WTC11 (cell line): Measurements from ENCODE around the gene PPHLN1. TPM values are rescaled to one million over a fixed set of nuclear protein-coding genes. Genes with fewer than 3 reads are reported as not detected.

Experiments
- ATAC-seq: fragments of 200-7000 bp; cut with Tn5 transposase; 2 replicates; pipeline ENCODE4 v1.10.0; 2021; ENCODE audit warnings: mild to moderate bottlenecking, moderate library complexity
- CTCF ChIA-PET: fragments of 300-600 bp; sonication (Branson Sonifier 250); formaldehyde crosslinking; loops from one replicate; lab custom pipeline; 2021; ENCODE audit warnings: antibody characterized with exemption; lab: Charles Lee
- POLR2A ChIA-PET: fragments of 350-600 bp; sonication (Branson Sonifier 250); formaldehyde crosslinking; loops from one replicate; lab custom pipeline; 2021; ENCODE audit warnings: antibody characterized with exemption; lab: Charles Lee
- DNase-seq: peaks from one replicate; pipeline ENCODE4 v3.0.0; 2021; ENCODE audit warnings: low spot score
- H3K27ac Mint-ChIP-seq: 2 replicates; pipeline ENCODE4 v1.8.0; 2021; ENCODE audit warnings: mixed read lengths
- H3K27me3 Mint-ChIP-seq: 2 replicates; pipeline ENCODE4 v1.8.0; 2021; ENCODE audit warnings: low read depth, mild to moderate bottlenecking, moderate library complexity, mixed read lengths
- H3K36me3 Mint-ChIP-seq: 2 replicates; pipeline ENCODE4 v1.8.0; 2021; ENCODE audit warnings: mixed read lengths
- H3K4me1 Mint-ChIP-seq: 2 replicates; pipeline ENCODE4 v1.8.0; 2022; ENCODE audit warnings: mixed read lengths
- H3K4me3 Mint-ChIP-seq: 2 replicates; pipeline ENCODE4 v1.8.0; 2021; ENCODE audit warnings: mild to moderate bottlenecking, moderate library complexity, mixed read lengths
- H3K9me3 Mint-ChIP-seq: 2 replicates; pipeline ENCODE4 v1.8.0; 2021; ENCODE audit warnings: mixed read lengths
- EMX1 ChIP-seq: fragments of 250-450 bp; sonication (Bioruptor Pico); IDR thresholded peaks from 2 replicates; pipeline ENCODE4 v1.8.0; 2021; ENCODE audit warnings: mild to moderate bottlenecking
- ETV6 ChIP-seq: sonication (generic); formaldehyde crosslinking; IDR thresholded peaks from 2 replicates; pipeline ENCODE4 v1.8.1; 2022; ENCODE audit warnings: mild to moderate bottlenecking, missing genetic modification reagents
- FOXK1 ChIP-seq: sonication (generic); formaldehyde crosslinking; IDR thresholded peaks from 2 replicates; pipeline ENCODE4 v1.8.0; 2022; ENCODE audit warnings: mild to moderate bottlenecking, moderate library complexity, missing genetic modification reagents
- FOXP1 ChIP-seq: sonication (generic); formaldehyde crosslinking; IDR thresholded peaks from 2 replicates; pipeline ENCODE4 v1.8.0; 2022; ENCODE audit warnings: missing genetic modification reagents, mild to moderate bottlenecking, moderate library complexity, borderline replicate concordance
- PRRX2 ChIP-seq: fragments of 250-450 bp; sonication (Bioruptor Pico); IDR thresholded peaks from 2 replicates; pipeline ENCODE4 v1.8.0; 2021; ENCODE audit warnings: mild to moderate bottlenecking
- SMAD3 ChIP-seq: sonication (generic); formaldehyde crosslinking; IDR thresholded peaks from 2 replicates; pipeline ENCODE4 v1.8.0; 2022; ENCODE audit warnings: missing genetic modification reagents, mild to moderate bottlenecking, borderline replicate concordance
- SOX15 ChIP-seq: fragments of 250-450 bp; sonication (Bioruptor Pico); IDR thresholded peaks from 2 replicates; pipeline ENCODE4 v1.9.0; 2021; ENCODE audit warnings: mild to moderate bottlenecking
- ZNF317 ChIP-seq: sonication (generic); formaldehyde crosslinking; IDR thresholded peaks from 2 replicates; pipeline ENCODE4 v1.8.1; 2023; ENCODE audit warnings: low read depth, mild to moderate bottlenecking, moderate library complexity, missing genetic modification reagents, borderline replicate concordance
- total RNA-seq: library from RNA; stranded (reverse); gene quantifications from 3 replicates; pipeline ENCODE4 v1.2.3, GENCODE V29; 2021
- TF ChIP-seq, protein P1 (sequence below): sonication (generic); formaldehyde crosslinking; IDR thresholded peaks from 2 replicates; pipeline ENCODE4 v1.8.0; 2022; ENCODE audit warnings: mild to moderate bottlenecking, missing genetic modification reagents
- TF ChIP-seq, protein P2 (sequence below): sonication (generic); formaldehyde crosslinking; IDR thresholded peaks from 2 replicates; pipeline ENCODE4 v1.8.1; 2023; ENCODE audit warnings: mild to moderate bottlenecking, moderate library complexity, missing genetic modification reagents
- TF ChIP-seq, protein P3 (sequence below): sonication (generic); formaldehyde crosslinking; conservative IDR thresholded peaks from 2 replicates; pipeline ENCODE4 v1.8.1; 2023; ENCODE audit warnings: mild to moderate bottlenecking, low read depth, missing genetic modification reagents, moderate library complexity
- TF ChIP-seq, protein P4 (sequence below): sonication (generic); formaldehyde crosslinking; IDR thresholded peaks from 2 replicates; pipeline ENCODE4 v1.8.1; 2023; ENCODE audit warnings: mild to moderate bottlenecking, missing genetic modification reagents
- TF ChIP-seq, protein P5 (sequence below): sonication (generic); formaldehyde crosslinking; IDR thresholded peaks from 2 replicates; pipeline ENCODE4 v1.8.0; 2022; ENCODE audit warnings: mild to moderate bottlenecking, missing genetic modification reagents
- TF ChIP-seq, protein P6 (sequence below): sonication (generic); formaldehyde crosslinking; IDR thresholded peaks from 2 replicates; pipeline ENCODE4 v1.8.0; 2023; ENCODE audit warnings: mild to moderate bottlenecking, missing genetic modification reagents

Gene PPHLN1
- total RNA-seq, 1 experiment from 2014 or later = 61.1 TPM

DNA sequence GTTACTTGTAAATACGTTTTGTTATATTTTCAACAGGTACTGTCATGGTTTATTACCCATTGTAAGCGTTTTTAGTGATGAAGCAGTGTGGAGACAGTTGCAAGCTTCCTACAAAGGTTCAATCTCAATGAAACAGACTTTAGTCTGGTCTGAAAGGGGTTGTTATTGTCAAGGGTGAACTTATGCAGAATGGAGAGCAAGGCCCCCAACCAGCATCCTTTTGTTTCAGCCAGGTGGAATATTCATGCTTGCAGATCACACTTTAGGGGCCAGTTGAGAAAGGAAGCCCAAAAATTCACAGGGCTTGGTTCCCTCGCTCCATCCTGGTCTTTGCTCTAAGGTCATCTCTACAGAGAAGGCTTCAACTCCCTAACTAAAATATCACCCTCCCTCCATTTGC, 159.9 kb downstream of the PPHLN1 start:
- H3K27me3 Mint-ChIP-seq = peaks cover 58% of the 10 kb centered on the region
- H3K36me3 Mint-ChIP-seq = no peaks in the 10 kb centered on the region
- peak; percentile 72; the same call in 1 of the 2 replicates for TF ChIP-seq FOXK1 (CRISPR knock-in tag)
- no peak for TF ChIP-seq SOX15 (CRISPR knock-in tag)
- no peak for TF ChIP-seq EMX1 (CRISPR knock-in tag)
- no peak for TF ChIP-seq PRRX2 (CRISPR knock-in tag)
- TF ChIP-seq ETV6 = 0 out of 2 replicates have a peak, but pooled peaks have one; percentile 32
- TF ChIP-seq, protein P1, sequence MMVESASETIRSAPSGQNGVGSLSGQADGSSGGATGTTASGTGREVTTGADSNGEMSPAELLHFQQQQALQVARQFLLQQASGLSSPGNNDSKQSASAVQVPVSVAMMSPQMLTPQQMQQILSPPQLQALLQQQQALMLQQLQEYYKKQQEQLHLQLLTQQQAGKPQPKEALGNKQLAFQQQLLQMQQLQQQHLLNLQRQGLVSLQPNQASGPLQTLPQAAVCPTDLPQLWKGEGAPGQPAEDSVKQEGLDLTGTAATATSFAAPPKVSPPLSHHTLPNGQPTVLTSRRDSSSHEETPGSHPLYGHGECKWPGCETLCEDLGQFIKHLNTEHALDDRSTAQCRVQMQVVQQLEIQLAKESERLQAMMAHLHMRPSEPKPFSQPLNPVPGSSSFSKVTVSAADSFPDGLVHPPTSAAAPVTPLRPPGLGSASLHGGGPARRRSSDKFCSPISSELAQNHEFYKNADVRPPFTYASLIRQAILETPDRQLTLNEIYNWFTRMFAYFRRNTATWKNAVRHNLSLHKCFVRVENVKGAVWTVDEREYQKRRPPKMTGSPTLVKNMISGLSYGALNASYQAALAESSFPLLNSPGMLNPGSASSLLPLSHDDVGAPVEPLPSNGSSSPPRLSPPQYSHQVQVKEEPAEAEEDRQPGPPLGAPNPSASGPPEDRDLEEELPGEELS (CRISPR knock-in tag) = peak; percentile 81; the same call in 1 of the 2 replicates
- ChIA-PET POLR2A (no interaction called here), CTCF (interaction anchor here (1.2 to 5.2 kb wide), 3 partner anchors 28 to 84 kb away, joined by 3 to 75 read pairs (median 39); no protein-coding TSS in a partner anchor)
- H3K4me3 Mint-ChIP-seq = peak overlapping the region; percentile 89
- DNase-seq = peak; percentile 62
- no peaks in the 10 kb centered on the region for H3K9me3 Mint-ChIP-seq
- H3K27ac Mint-ChIP-seq = peak overlapping the region; percentile 95
- H3K4me1 Mint-ChIP-seq = peaks cover 63% of the 10 kb centered on the region
- ATAC-seq = peak; percentile 50

DNA sequence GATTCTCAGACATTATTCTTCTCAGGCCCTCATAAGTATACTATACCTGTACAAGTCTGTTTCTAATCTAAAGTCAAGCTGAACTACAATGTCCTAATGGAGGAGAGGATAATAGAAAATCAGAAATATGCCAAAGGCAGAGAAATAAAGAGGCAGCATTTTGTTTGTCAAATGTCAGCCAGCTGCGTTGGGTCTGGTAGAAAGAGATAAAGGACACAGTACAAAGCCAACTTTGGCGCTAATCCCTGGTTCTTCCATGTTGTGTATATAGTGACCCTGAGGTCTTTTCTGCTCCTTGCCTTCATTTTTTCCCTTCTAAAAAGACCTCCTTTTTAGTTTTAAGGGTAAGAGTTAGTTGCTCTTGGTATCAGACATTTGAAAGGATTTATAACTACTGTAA, 160.4 kb downstream of the PPHLN1 start:
- DNase-seq (no peak), ATAC-seq (no peak)
- ChIA-PET CTCF (interaction anchor here (5.2 kb wide), 1 partner anchor 83 kb away, joined by 75 read pairs; no protein-coding TSS in a partner anchor), POLR2A (no interaction called here)
- peaks cover 57% of the 10 kb centered on the region for H3K4me1 Mint-ChIP-seq
- H3K27me3 Mint-ChIP-seq = peaks cover 53% of the 10 kb centered on the region
- H3K36me3 Mint-ChIP-seq = no peaks in the 10 kb centered on the region
- H3K4me3 Mint-ChIP-seq = peak overlapping the region; percentile 89
- H3K9me3 Mint-ChIP-seq = no peaks in the 10 kb centered on the region
- TF ChIP-seq EMX1 (CRISPR knock-in tag) = no peak
- TF ChIP-seq, protein P2, sequence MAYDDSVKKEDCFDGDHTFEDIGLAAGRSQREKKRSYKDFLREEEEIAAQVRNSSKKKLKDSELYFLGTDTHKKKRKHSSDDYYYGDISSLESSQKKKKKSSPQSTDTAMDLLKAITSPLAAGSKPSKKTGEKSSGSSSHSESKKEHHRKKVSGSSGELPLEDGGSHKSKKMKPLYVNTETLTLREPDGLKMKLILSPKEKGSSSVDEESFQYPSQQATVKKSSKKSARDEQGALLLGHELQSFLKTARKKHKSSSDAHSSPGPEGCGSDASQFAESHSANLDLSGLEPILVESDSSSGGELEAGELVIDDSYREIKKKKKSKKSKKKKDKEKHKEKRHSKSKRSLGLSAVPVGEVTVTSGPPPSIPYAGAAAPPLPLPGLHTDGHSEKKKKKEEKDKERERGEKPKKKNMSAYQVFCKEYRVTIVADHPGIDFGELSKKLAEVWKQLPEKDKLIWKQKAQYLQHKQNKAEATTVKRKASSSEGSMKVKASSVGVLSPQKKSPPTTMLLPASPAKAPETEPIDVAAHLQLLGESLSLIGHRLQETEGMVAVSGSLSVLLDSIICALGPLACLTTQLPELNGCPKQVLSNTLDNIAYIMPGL (CRISPR knock-in tag) = no peak
- TF ChIP-seq, protein P3, sequence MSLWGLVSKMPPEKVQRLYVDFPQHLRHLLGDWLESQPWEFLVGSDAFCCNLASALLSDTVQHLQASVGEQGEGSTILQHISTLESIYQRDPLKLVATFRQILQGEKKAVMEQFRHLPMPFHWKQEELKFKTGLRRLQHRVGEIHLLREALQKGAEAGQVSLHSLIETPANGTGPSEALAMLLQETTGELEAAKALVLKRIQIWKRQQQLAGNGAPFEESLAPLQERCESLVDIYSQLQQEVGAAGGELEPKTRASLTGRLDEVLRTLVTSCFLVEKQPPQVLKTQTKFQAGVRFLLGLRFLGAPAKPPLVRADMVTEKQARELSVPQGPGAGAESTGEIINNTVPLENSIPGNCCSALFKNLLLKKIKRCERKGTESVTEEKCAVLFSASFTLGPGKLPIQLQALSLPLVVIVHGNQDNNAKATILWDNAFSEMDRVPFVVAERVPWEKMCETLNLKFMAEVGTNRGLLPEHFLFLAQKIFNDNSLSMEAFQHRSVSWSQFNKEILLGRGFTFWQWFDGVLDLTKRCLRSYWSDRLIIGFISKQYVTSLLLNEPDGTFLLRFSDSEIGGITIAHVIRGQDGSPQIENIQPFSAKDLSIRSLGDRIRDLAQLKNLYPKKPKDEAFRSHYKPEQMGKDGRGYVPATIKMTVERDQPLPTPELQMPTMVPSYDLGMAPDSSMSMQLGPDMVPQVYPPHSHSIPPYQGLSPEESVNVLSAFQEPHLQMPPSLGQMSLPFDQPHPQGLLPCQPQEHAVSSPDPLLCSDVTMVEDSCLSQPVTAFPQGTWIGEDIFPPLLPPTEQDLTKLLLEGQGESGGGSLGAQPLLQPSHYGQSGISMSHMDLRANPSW (CRISPR knock-in tag) = no peak
- no peak for TF ChIP-seq SMAD3 (CRISPR knock-in tag)
- TF ChIP-seq, all 79 proteins: peak for 0
- peak overlapping the region; percentile 82 for H3K27ac Mint-ChIP-seq

DNA sequence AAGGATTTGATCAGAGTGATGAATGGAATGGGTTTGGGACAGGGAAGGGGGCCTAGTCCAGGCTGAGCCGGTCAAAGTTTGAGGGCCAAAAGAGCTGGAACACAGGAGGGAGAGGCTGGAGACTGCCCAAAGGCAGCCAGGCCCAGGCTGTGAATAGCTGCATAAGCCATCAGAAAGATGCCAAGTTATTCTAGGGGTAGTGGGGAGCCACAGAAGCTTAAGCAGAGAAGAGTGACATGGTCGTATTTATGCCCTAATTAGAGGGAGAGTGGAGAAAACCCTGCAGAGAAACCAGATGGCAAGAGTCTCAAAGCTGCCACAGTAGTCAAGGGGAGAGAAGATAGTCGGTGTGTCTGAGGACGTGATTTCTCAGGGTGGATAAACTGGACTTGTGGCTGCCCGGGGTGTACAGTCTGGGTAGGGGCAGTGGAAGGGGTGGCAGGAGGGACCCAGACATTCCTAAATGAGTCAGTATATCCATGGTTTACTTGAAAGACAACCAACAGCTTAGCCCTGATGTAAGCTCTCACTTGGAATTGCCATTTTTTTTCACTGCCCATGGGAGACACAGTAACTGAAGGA, 164.4 kb downstream of the PPHLN1 start:
- Mint-ChIP-seq H3K9me3 (no peaks in the 10 kb centered on the region), H3K27me3 (peaks cover 41% of the 10 kb centered on the region)
- CTCF ChIA-PET = interaction anchor here (2.3 kb wide), 1 partner anchor 8 kb away, joined by 7 read pairs; no protein-coding TSS in a partner anchor
- TF ChIP-seq ZNF317 (CRISPR knock-in tag) = no peak
- TF ChIP-seq, protein P1 (CRISPR knock-in tag) = no peak
- TF ChIP-seq, protein P4, sequence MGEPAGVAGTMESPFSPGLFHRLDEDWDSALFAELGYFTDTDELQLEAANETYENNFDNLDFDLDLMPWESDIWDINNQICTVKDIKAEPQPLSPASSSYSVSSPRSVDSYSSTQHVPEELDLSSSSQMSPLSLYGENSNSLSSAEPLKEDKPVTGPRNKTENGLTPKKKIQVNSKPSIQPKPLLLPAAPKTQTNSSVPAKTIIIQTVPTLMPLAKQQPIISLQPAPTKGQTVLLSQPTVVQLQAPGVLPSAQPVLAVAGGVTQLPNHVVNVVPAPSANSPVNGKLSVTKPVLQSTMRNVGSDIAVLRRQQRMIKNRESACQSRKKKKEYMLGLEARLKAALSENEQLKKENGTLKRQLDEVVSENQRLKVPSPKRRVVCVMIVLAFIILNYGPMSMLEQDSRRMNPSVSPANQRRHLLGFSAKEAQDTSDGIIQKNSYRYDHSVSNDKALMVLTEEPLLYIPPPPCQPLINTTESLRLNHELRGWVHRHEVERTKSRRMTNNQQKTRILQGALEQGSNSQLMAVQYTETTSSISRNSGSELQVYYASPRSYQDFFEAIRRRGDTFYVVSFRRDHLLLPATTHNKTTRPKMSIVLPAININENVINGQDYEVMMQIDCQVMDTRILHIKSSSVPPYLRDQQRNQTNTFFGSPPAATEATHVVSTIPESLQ = no peak
- TF ChIP-seq FOXP1 = no peak
- TF ChIP-seq, protein P5, sequence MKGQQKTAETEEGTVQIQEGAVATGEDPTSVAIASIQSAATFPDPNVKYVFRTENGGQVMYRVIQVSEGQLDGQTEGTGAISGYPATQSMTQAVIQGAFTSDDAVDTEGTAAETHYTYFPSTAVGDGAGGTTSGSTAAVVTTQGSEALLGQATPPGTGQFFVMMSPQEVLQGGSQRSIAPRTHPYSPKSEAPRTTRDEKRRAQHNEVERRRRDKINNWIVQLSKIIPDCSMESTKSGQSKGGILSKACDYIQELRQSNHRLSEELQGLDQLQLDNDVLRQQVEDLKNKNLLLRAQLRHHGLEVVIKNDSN (CRISPR knock-in tag) = no peak
- TF ChIP-seq, protein P6, sequence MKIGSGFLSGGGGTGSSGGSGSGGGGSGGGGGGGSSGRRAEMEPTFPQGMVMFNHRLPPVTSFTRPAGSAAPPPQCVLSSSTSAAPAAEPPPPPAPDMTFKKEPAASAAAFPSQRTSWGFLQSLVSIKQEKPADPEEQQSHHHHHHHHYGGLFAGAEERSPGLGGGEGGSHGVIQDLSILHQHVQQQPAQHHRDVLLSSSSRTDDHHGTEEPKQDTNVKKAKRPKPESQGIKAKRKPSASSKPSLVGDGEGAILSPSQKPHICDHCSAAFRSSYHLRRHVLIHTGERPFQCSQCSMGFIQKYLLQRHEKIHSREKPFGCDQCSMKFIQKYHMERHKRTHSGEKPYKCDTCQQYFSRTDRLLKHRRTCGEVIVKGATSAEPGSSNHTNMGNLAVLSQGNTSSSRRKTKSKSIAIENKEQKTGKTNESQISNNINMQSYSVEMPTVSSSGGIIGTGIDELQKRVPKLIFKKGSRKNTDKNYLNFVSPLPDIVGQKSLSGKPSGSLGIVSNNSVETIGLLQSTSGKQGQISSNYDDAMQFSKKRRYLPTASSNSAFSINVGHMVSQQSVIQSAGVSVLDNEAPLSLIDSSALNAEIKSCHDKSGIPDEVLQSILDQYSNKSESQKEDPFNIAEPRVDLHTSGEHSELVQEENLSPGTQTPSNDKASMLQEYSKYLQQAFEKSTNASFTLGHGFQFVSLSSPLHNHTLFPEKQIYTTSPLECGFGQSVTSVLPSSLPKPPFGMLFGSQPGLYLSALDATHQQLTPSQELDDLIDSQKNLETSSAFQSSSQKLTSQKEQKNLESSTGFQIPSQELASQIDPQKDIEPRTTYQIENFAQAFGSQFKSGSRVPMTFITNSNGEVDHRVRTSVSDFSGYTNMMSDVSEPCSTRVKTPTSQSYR (CRISPR knock-in tag) = no peak

More for the DNA sequence above, 164.4 kb downstream of the PPHLN1 start:
- no peaks in the 10 kb centered on the region for H3K36me3 Mint-ChIP-seq
- no peak overlapping the region for H3K4me3 Mint-ChIP-seq
- POLR2A ChIA-PET = no interaction called here
- ATAC-seq (no peak), DNase-seq (no peak)
- no peak overlapping the region for H3K27ac Mint-ChIP-seq
- peaks cover 35% of the 10 kb centered on the region for H3K4me1 Mint-ChIP-seq
